MCF 10A (cell line): Measurements from ENCODE around the gene CACNG7. TPM values are rescaled to one million over a fixed set of nuclear protein-coding genes. Genes with fewer than 3 reads are reported as not detected.

Source experiments
- BruUV-seq: library from RNA; stranded (reverse); fragments of 400-500 nt; replicated peaks from 2 replicates; lab custom pipeline; 2021; lab: Mats Ljungman, UMichigan
- CTCF ChIA-PET: fragments of 300-600 bp; sonication (Branson Sonifier 250); formaldehyde crosslinking; extraction: SDS; loops from one replicate; lab custom pipeline; 2021; ENCODE audit warnings: antibody characterized with exemption, inconsistent platforms; lab: Yijun Ruan, JAX
- POLR2A ChIA-PET: fragments of 300-600, 350-650 bp; sonication (Branson Sonifier 250); formaldehyde crosslinking; extraction: SDS; loops from one replicate; lab custom pipeline; 2020; ENCODE audit warnings: antibody characterized with exemption, inconsistent platforms; lab: Yijun Ruan, JAX
- DNase-seq: peaks from one replicate; pipeline ENCODE4 v3.0.0-alpha.2; 2018; ENCODE audit not compliant: unreplicated experiment
- H3K27ac Mint-ChIP-seq: one replicate; pipeline ENCODE4 v1.8.0; 2022; ENCODE audit warnings: mild to moderate bottlenecking, low read depth, mixed read lengths; ENCODE audit not compliant: unreplicated experiment
- H3K27me3 Mint-ChIP-seq: one replicate; pipeline ENCODE4 v1.8.0; 2022; ENCODE audit warnings: mixed read lengths; ENCODE audit not compliant: insufficient read depth, unreplicated experiment
- H3K36me3 Mint-ChIP-seq: one replicate; pipeline ENCODE4 v1.8.0; 2022; ENCODE audit warnings: mild to moderate bottlenecking, moderate library complexity, mixed read lengths; ENCODE audit not compliant: insufficient read depth, unreplicated experiment
- H3K4me1 Mint-ChIP-seq: one replicate; pipeline ENCODE4 v1.8.0; 2022; ENCODE audit warnings: mixed read lengths; ENCODE audit not compliant: insufficient read depth, unreplicated experiment
- H3K4me3 Mint-ChIP-seq: one replicate; pipeline ENCODE4 v1.8.0; 2022; ENCODE audit warnings: mild to moderate bottlenecking, moderate library complexity, mixed read lengths; ENCODE audit not compliant: unreplicated experiment
- H3K9me3 Mint-ChIP-seq: one replicate; pipeline ENCODE4 v1.8.0; 2022; ENCODE audit warnings: mixed read lengths; ENCODE audit not compliant: unreplicated experiment
- CTCF ChIP-seq: fragments of 200-600 bp; IDR thresholded peaks from one replicate; pipeline ENCODE4 v1.8.0; 2022; ENCODE audit warnings: antibody characterized with exemption, mild to moderate bottlenecking; ENCODE audit not compliant: unreplicated experiment
- intact Hi-C: fragments of 100-400 bp; cut with micrococcal nuclease; formaldehyde crosslinking; loops from 2 replicates; pipeline ENCODE4 v1.14.1; 2022
- total RNA-seq: library from RNA; stranded (reverse); gene quantifications from 2 replicates; pipeline ENCODE4 v1.2.3, GENCODE V29; 2022

CACNG7 gene
- total RNA-seq, 1 experiment from 2014 or later, result not detected

- peaks cover 79% of the 10 kb centered on the region for H3K27me3 Mint-ChIP-seq
- intact Hi-C loops, result loop anchor here (1.0 to 5.0 kb wide), 2 partner anchors 64 to 118 kb away; no protein-coding TSS in a partner anchor
- H3K36me3 Mint-ChIP-seq, result peaks cover 6% of the 10 kb centered on the region
- peaks cover 7% of the 10 kb centered on the region for H3K4me1 Mint-ChIP-seq
- ChIA-PET CTCF (interaction anchor here (0.5 to 1.6 kb wide), 18 partner anchors 11 to 488 kb away, joined by 3 to 10 read pairs (median 3); no protein-coding TSS in a partner anchor), POLR2A (interaction anchor here (0.6 kb wide), 1 partner anchor 493 kb away, joined by 3 read pairs; no protein-coding TSS in a partner anchor)
- no TSS peak for BruUV-seq
- peaks cover 6% of the 10 kb centered on the region for H3K9me3 Mint-ChIP-seq
- H3K27ac Mint-ChIP-seq, result no peak overlapping the region
- peak overlapping the region; percentile 28 for H3K4me3 Mint-ChIP-seq
- TF ChIP-seq CTCF, result peak; percentile 92
- peak; percentile 29 for DNase-seq
These were observed 2.6 kb upstream of the CACNG7 start for GRCh38 chr19:53906211-53907192.

GRCh38 chr19:53907193-53907581 lies 1.9 kb upstream of the CACNG7 start:
- Mint-ChIP-seq H3K9me3 (peaks cover 7% of the 10 kb centered on the region), H3K4me1 (peaks cover 7% of the 10 kb centered on the region), H3K4me3 (peak overlapping the region; percentile 28), H3K27ac (no peak overlapping the region), H3K36me3 (peaks cover 6% of the 10 kb centered on the region), H3K27me3 (peaks cover 84% of the 10 kb centered on the region)
- intact Hi-C loops, result loop anchor here (1.0 to 5.0 kb wide), 2 partner anchors 65 to 117 kb away; no protein-coding TSS in a partner anchor
- DNase-seq, result no peak
- no peak for TF ChIP-seq CTCF
- CTCF ChIA-PET, result interaction anchor here (0.6 to 1.6 kb wide), 16 partner anchors 10 to 1756 kb away, joined by 3 to 10 read pairs (median 3); no protein-coding TSS in a partner anchor
- POLR2A ChIA-PET, result interaction anchor here (0.6 kb wide), 1 partner anchor 493 kb away, joined by 3 read pairs; no protein-coding TSS in a partner anchor
- no TSS peak for BruUV-seq

- Mint-ChIP-seq H3K9me3 (peaks cover 7% of the 10 kb centered on the region), H3K27ac (no peak overlapping the region), H3K4me1 (peaks cover 7% of the 10 kb centered on the region), H3K4me3 (no peak overlapping the region), H3K27me3 (peaks cover 84% of the 10 kb centered on the region), H3K36me3 (peaks cover 6% of the 10 kb centered on the region)
- intact Hi-C loops, result loop anchor here (1.0 to 5.0 kb wide), 2 partner anchors 65 to 117 kb away; no protein-coding TSS in a partner anchor
- CTCF ChIA-PET, result interaction anchor here (0.7 to 1.6 kb wide), 8 partner anchors 9 to 1756 kb away, joined by 3 to 10 read pairs (median 4); no protein-coding TSS in a partner anchor
- no peak for DNase-seq
- TF ChIP-seq CTCF, result no peak
- BruUV-seq, result no TSS peak
- POLR2A ChIA-PET, result no interaction called here
These were observed 1.4 kb upstream of the CACNG7 start for GRCh38 chr19:53907690-53908089.
